ENCODE data around the gene CELSR1.

Gene CELSR1

DNA sequence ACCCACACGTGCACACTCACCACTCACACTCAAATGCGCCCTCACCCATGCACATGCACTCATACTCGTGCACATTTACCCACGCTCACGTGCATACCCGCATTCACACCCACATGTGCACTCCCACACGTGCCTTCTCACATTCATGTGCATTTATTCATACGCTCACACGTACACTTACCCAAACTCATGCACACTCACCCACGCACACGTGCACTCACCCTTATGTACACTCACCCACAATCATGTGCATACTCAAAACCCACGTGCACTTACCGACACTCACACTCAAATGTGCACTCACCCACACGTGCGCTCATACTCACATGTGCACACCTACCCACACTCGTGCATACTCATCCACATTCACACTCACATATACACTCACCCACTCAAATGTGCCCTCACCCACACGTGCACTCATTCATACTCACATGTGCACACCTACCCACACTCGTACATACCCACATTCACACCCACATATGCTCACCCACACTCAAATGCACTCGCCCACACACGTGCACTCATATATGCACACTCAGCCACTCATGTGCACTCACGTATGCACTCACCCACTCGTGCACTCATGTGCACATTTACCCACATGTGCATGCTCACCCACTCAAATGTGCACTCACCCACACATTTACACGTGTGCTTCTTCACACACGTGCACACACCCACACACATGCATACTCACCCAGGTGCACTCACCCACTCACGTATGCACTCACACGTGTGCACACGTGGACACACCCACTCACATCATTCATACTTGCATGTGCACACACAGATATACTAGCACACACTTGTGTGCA is 117.5 kb downstream of the CELSR1 start:
- peaks cover 1% of the 10 kb centered on the region for H3K4me1 Mint-ChIP-seq (ENCODE audit: low read depth)
- no peak overlapping the region for H3K4me3 Mint-ChIP-seq
- H3K27ac Mint-ChIP-seq = no peak overlapping the region
- H3K36me3 Mint-ChIP-seq = no peaks in the 10 kb centered on the region
- H3K9me3 Mint-ChIP-seq (ENCODE audit: low read depth) = no peaks in the 10 kb centered on the region
- no peaks in the 10 kb centered on the region for H3K27me3 Mint-ChIP-seq

DNA sequence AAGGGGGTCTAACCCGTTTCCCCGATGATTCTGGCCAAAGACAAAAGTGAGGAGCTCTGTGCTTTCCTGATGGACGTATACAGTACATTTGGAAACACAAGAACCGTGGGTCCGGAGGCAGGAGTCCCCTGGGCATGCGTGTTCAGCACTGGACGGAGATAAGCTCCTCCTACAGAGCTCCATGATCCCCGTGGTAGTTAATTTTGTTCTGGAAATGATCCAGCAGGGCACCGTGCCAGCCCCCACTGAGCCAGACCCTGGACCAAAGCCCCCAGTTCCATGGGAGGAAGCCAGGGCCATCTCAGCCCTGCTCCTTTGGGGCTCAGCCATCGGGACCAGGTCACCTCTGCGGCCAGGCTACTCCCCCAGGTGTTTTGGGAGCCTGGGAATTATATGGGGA is 118.6 kb downstream of the CELSR1 start:
- H3K27ac Mint-ChIP-seq = no peak overlapping the region
- no peak overlapping the region for H3K4me3 Mint-ChIP-seq
- H3K27me3 Mint-ChIP-seq = no peaks in the 10 kb centered on the region
- no peaks in the 10 kb centered on the region for H3K4me1 Mint-ChIP-seq (ENCODE audit: low read depth)
- no peaks in the 10 kb centered on the region for H3K36me3 Mint-ChIP-seq
- no peaks in the 10 kb centered on the region for H3K9me3 Mint-ChIP-seq (ENCODE audit: low read depth)

GRCh38 chr22:46417769-46418168 is 119.7 kb downstream of the CELSR1 start:
- Mint-ChIP-seq H3K27ac (no peak overlapping the region), H3K36me3 (no peaks in the 10 kb centered on the region), H3K4me1 (ENCODE audit: low read depth) (no peaks in the 10 kb centered on the region), H3K4me3 (no peak overlapping the region), H3K9me3 (ENCODE audit: low read depth) (no peaks in the 10 kb centered on the region), H3K27me3 (no peaks in the 10 kb centered on the region)

- no peak overlapping the region for H3K27ac Mint-ChIP-seq
- no peaks in the 10 kb centered on the region for H3K9me3 Mint-ChIP-seq (ENCODE audit: low read depth)
- H3K27me3 Mint-ChIP-seq = no peaks in the 10 kb centered on the region
- no peaks in the 10 kb centered on the region for H3K36me3 Mint-ChIP-seq
- no peak overlapping the region for H3K4me3 Mint-ChIP-seq
- no peaks in the 10 kb centered on the region for H3K4me1 Mint-ChIP-seq (ENCODE audit: low read depth)
These were observed 120.4 kb downstream of the CELSR1 start for GRCh38 chr22:46416891-46417580.

- Mint-ChIP-seq H3K27me3 (no peaks in the 10 kb centered on the region), H3K4me3 (no peak overlapping the region), H3K9me3 (ENCODE audit: low read depth) (no peaks in the 10 kb centered on the region), H3K27ac (no peak overlapping the region), H3K4me1 (ENCODE audit: low read depth) (no peaks in the 10 kb centered on the region), H3K36me3 (no peaks in the 10 kb centered on the region)
These were observed 120.9 kb downstream of the CELSR1 start for GRCh38 chr22:46416520-46416871.

DNA sequence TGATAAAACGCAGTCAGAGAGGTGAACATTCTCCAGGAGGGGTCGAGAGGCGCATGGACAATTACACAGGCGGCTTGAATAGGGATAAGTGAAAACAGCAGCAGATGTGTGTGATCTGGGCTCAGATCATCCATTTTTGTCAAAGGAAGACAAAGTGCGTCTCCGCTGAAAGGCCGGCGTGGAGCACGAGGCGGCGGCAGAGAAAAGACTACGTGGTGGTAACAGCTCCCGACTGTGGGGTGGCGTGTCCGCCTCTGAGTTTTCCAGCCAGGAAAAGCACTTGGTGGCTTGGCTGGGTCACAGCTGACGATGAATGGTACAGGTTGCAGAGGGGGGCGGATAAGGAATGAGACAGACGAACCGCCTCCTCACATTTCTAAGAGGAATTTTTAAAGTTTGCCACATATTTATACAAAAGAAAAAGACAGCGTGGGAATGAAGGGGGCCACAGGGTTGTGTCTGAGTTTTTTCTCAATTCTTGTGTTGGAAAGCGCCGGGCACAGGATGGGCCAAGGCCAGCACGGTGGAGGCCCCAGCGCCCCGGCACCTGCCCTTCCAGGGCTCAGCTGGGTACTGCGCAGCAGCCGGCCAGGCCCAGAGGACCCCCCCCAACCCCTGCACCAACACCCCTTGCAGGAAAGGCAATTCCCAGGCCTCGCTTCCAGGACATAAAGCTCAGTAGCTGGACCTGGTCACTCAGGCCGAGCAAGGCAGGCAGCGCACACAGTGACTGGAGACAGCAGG is 121.5 kb downstream of the CELSR1 start:
- Mint-ChIP-seq H3K27ac (no peak overlapping the region), H3K36me3 (no peaks in the 10 kb centered on the region), H3K27me3 (no peaks in the 10 kb centered on the region), H3K4me3 (no peak overlapping the region), H3K4me1 (ENCODE audit: low read depth) (no peaks in the 10 kb centered on the region), H3K9me3 (ENCODE audit: low read depth) (no peaks in the 10 kb centered on the region)

DNA sequence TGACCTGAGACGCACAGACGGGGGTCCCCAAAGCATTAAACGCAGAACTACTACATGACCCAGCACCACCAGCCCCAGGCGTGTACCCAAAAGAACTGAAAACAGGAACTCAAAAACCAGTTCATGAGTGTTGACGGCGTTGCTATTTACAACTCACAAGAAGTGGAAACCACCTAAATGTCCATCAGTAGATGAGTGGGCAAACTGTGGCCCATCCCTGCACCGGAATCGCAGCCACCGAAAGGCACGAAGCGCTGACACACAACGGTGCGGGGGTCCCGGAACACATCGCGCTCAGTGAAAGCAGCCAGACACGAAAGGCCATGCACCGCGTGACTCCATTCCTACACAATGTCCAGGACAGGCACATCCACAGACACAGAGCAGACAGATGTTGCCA is 122.7 kb downstream of the CELSR1 start:
- no peaks in the 10 kb centered on the region for H3K27me3 Mint-ChIP-seq
- H3K9me3 Mint-ChIP-seq (ENCODE audit: low read depth) = no peaks in the 10 kb centered on the region
- H3K4me1 Mint-ChIP-seq (ENCODE audit: low read depth) = no peaks in the 10 kb centered on the region
- no peaks in the 10 kb centered on the region for H3K36me3 Mint-ChIP-seq
- H3K4me3 Mint-ChIP-seq = no peak overlapping the region
- no peak overlapping the region for H3K27ac Mint-ChIP-seq

DNA sequence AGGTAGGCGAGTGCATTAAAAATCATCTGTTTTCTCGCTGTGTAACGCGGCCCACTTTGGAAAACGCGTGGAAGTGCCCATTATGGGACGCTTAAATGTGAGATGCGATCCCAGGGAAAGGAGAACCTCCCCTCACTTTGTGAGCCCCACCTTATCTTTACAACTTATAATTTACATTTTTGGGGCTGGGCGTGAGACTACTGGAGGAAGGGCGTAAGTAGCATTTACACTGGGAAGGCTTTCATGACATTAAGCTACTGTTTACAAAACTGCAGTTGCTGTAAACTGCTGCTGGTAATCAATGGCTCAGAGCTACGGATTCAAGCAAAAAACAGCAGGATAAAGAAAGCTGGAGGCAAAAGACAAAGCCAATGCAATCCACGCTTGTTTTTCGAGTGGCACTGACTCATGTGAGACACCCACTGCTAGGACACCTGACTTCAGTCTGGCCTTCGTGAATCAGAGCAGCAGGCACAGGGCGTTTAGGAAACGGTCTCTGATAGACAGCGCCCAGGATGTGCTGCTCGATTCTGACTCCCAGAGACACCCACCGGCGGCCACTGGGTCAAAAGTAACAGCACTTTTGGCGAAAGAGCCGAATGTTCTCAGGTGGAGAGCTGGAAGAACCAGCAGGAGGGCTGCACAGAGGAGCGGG is 123.6 kb downstream of the CELSR1 start:
- Mint-ChIP-seq H3K36me3 (no peaks in the 10 kb centered on the region), H3K4me1 (ENCODE audit: low read depth) (no peaks in the 10 kb centered on the region), H3K27me3 (no peaks in the 10 kb centered on the region), H3K9me3 (ENCODE audit: low read depth) (no peaks in the 10 kb centered on the region), H3K27ac (no peak overlapping the region), H3K4me3 (no peak overlapping the region)

- Mint-ChIP-seq H3K36me3 (no peaks in the 10 kb centered on the region), H3K4me1 (ENCODE audit: low read depth) (no peaks in the 10 kb centered on the region), H3K9me3 (ENCODE audit: low read depth) (no peaks in the 10 kb centered on the region), H3K27me3 (no peaks in the 10 kb centered on the region), H3K4me3 (no peak overlapping the region), H3K27ac (no peak overlapping the region)
These were observed 126.1 kb downstream of the CELSR1 start for GRCh38 chr22:46411347-46411746.

DNA sequence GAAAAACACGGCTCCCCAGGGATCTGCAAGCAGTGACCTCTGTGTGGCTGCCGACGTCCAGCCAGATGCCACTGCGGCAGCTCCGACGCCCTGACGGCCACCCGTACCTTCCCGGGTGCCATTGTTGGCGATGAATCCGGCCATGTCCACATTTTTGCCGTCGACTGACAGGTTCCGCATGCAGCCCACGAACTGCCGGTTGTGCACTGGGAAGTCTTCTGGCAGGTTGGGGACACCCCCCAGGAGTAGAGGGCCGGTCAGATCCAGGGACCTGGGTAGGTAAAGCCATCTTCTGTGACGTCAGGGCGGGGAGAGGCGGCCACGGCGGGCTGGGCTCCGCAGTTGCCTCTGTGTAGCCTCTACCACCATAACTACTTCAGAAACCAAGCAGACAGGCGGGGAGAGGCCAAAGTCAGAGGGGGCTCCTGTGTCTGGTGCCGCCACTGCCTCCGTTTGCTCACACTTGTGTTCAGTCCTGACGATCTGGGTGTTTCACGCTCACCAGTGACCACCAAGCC is 127.1 kb downstream of the CELSR1 start:
- no peaks in the 10 kb centered on the region for H3K9me3 Mint-ChIP-seq (ENCODE audit: low read depth)
- no peaks in the 10 kb centered on the region for H3K36me3 Mint-ChIP-seq
- H3K4me3 Mint-ChIP-seq = no peak overlapping the region
- no peaks in the 10 kb centered on the region for H3K4me1 Mint-ChIP-seq (ENCODE audit: low read depth)
- no peak overlapping the region for H3K27ac Mint-ChIP-seq
- no peaks in the 10 kb centered on the region for H3K27me3 Mint-ChIP-seq

DNA sequence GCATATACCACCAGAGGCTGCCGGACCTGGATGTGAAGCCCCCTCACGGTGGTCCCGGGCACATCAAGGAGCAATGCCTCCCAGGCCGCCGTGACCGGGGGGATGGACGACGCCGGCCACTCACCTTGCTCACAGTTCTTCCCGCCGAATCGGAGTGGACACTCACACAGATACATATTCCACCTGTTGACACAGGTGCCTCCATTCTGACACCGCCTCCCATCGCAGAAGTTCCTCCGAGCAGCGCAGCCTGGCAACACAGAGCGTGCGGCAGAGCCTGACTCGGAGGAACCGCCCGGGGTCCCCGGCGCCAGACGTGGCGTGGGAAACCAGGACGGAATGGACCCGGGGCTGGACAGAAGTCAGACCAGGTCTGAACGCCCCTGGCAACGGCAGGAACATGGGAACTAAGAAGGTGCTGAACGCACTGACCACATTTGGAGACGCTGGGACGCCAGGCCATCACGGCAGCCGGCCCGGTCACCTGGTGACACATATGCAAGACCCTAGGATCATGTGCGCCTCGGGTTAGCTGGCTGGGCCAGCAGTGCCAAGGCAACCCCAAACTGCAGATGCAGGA is 127.7 kb downstream of the CELSR1 start:
- Mint-ChIP-seq H3K27me3 (no peaks in the 10 kb centered on the region), H3K4me3 (no peak overlapping the region), H3K4me1 (ENCODE audit: low read depth) (no peaks in the 10 kb centered on the region), H3K36me3 (no peaks in the 10 kb centered on the region), H3K9me3 (ENCODE audit: low read depth) (no peaks in the 10 kb centered on the region), H3K27ac (no peak overlapping the region)

DNA sequence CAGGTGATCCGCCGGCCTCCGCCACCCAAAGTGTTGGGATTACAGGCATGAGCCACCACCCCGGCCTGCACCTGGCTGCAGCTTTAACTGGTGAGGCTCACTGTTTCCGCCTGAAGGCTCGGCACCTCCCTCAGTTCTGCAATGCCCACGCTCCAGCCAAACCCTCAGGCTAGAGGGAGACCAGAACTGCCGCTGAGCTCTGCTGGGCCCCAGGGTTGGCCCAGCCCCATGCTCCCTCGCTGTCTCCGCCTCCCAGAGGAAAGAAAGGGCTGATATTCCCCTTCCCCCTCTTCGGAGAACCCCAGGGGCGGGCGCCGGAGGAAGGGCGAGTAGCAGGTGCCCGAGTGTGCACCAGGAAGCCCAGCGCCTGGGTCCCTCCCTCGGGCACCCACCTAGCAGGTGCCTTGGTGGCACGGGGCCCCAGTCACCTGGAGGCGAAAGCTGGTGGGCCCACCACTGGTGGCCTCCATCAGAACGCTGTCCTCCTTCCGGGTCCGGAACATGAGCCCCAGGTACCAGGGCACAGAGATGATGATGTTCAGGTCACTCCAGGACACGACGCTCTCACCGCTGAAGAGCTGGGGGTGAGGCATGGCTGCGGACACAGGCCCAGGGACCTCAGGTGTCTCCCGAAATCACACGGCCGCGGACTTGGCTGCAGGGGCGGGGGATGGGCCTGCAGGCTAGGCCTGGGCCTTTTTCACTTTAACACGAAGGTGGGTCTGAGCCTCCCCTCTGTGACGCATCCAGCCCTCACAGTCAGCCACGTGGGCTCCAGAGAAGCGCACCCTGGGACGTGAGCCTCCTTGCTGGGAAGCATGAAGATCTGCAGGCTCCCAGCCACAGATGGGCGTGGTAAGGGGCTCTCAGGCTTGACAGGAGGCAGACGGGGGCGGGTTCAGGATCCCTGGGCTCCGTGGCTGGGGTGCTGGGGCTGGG is 128.6 kb downstream of the CELSR1 start:
- Mint-ChIP-seq H3K9me3 (ENCODE audit: low read depth) (no peaks in the 10 kb centered on the region), H3K27me3 (no peaks in the 10 kb centered on the region), H3K36me3 (no peaks in the 10 kb centered on the region), H3K4me1 (ENCODE audit: low read depth) (no peaks in the 10 kb centered on the region), H3K27ac (no peak overlapping the region), H3K4me3 (no peak overlapping the region)

GRCh38 chr22:46407748-46408147 is 129.7 kb downstream of the CELSR1 start:
- no peak overlapping the region for H3K4me3 Mint-ChIP-seq
- H3K9me3 Mint-ChIP-seq (ENCODE audit: low read depth) = peaks cover 3% of the 10 kb centered on the region
- H3K36me3 Mint-ChIP-seq = no peaks in the 10 kb centered on the region
- no peaks in the 10 kb centered on the region for H3K27me3 Mint-ChIP-seq
- no peak overlapping the region for H3K27ac Mint-ChIP-seq
- no peaks in the 10 kb centered on the region for H3K4me1 Mint-ChIP-seq (ENCODE audit: low read depth)

GRCh38 chr22:46406791-46407190 is 130.6 kb downstream of the CELSR1 start:
- H3K27me3 Mint-ChIP-seq = no peaks in the 10 kb centered on the region
- no peaks in the 10 kb centered on the region for H3K36me3 Mint-ChIP-seq
- H3K27ac Mint-ChIP-seq = no peak overlapping the region
- H3K9me3 Mint-ChIP-seq (ENCODE audit: low read depth) = peaks cover 4% of the 10 kb centered on the region
- H3K4me3 Mint-ChIP-seq = no peak overlapping the region
- H3K4me1 Mint-ChIP-seq (ENCODE audit: low read depth) = no peaks in the 10 kb centered on the region
